ENCODE data around the gene ESX1. TPM values are rescaled to one million over a fixed set of nuclear protein-coding genes. Genes with fewer than 3 reads are reported as not detected.

The ESX1 gene
- total and polyA plus RNA-seq, 2 of the 8 experiments (the other 6 are each of a cell fraction or from before 2014, with no cell fraction given), result not detected

- no peak for FAIRE-seq
- CTCF ChIA-PET (ENCODE audit: partially characterized antibody), result interaction anchor here (1.3 to 1.5 kb wide), 2 partner anchors 19 to 21 kb away, joined by 5 read pairs; no protein-coding TSS in a partner anchor
- H2AFZ ChIP-seq (ENCODE audit: low read length), result 0 out of 2 replicates have a peak overlapping the region, but pooled peaks have one; percentile 13
- DNase-seq (ENCODE audit: low read depth in 1 of 2, low spot score in 2 of 2), result no peak
- H4K91ac ChIP-seq (replicated peaks; ENCODE audit: insufficient read length, low read length), result peak overlapping the region; percentile 74
- H3K27me3 ChIP-seq (replicated peaks in 1 of 4; ENCODE audit: control insufficient read depth in 3 of 4, extremely low read depth in 1 of 4, insufficient read depth in 3 of 4, low read length in 3 of 4), result no peaks in the 10 kb centered on the region
- peak overlapping the region; percentile 54 for H2BK120ac ChIP-seq (replicated peaks; ENCODE audit: low read depth, low read length)
- H2AK5ac ChIP-seq (ENCODE audit: low read depth, low read length), result no peak overlapping the region
- H3K18ac ChIP-seq (ENCODE audit: extremely low read depth, low read length), result peak overlapping the region; percentile 32
- H3K36me3 ChIP-seq (ENCODE audit: control insufficient read depth in 2 of 4, insufficient read depth in 4 of 4, low read length in 3 of 4), result no peaks in the 10 kb centered on the region
- peak overlapping the region; percentile 61; the same call in 1 of the 2 replicates for H2BK5ac ChIP-seq (ENCODE audit: low read depth, low read length)
- no peak overlapping the region for H3K14ac ChIP-seq (ENCODE audit: insufficient read length)
- no peak overlapping the region for H4K8ac ChIP-seq (ENCODE audit: extremely low read depth, insufficient read depth, low read length)
- no peak overlapping the region for H2BK15ac ChIP-seq (ENCODE audit: low read length)
- H3K56ac ChIP-seq (replicated peaks; ENCODE audit: insufficient read length, low read depth, low read length), result no peak overlapping the region
- H3K9me3 ChIP-seq (ENCODE audit: insufficient read depth in 2 of 2, low read depth in 1 of 2, low read length in 1 of 2), result no peaks in the 10 kb centered on the region
- H4K20me1 ChIP-seq (replicated peaks in 1 of 2; ENCODE audit: control insufficient read depth in 1 of 2, insufficient read depth in 2 of 2, low read length in 2 of 2), result no peaks in the 10 kb centered on the region
- H3K9ac ChIP-seq (replicated peaks in 1 of 4; ENCODE audit: extremely low read depth in 1 of 4, low read depth in 3 of 4, low read length in 3 of 4), result no peak overlapping the region
- POLR2A ChIA-PET (ENCODE audit: partially characterized antibody), result no interaction called here
- H3K79me2 ChIP-seq (ENCODE audit: control insufficient read depth in 1 of 2, insufficient read depth in 2 of 2, low read length in 2 of 2), result no peaks in the 10 kb centered on the region
- H3K27ac ChIP-seq (ENCODE audit: low read depth, low read length), result no peak overlapping the region
- peaks cover 0 to 11% (median 2%) of the 10 kb centered on the region in 4 experiments; a peak in 5 of 7 replicates for H3K4me1 ChIP-seq (replicated peaks in 1 of 4; ENCODE audit: control insufficient read depth in 3 of 4, insufficient read depth in 4 of 4, low read length in 3 of 4)
- H2BK12ac ChIP-seq (ENCODE audit: low read depth, low read length), result 0 out of 2 replicates have a peak overlapping the region, but pooled peaks have one; percentile 9
- H3K23ac ChIP-seq (ENCODE audit: insufficient read length), result no peak overlapping the region
- 59% methylated on average over 2 of the region's 4 CpGs; no CpG with 5 or more reads in 1 of the 2 experiments for WGBS, 2 experiments (ENCODE audit: extremely low coverage in 1 of 2, insufficient coverage in 1 of 2, insufficient read length in 1 of 2, insufficient replicate concordance in 2 of 2, low coverage in 1 of 2, low lambda C conversion rate in 2 of 2, missing lambda C conversion rate in 1 of 2)
- peak overlapping the region in 1 of 2 experiments; percentile 76; a peak in 2 of 4 replicates for H3K4me2 ChIP-seq (ENCODE audit: insufficient read depth in 1 of 2, low read depth in 2 of 2, low read length in 2 of 2)
- no peaks in the 10 kb centered on the region for H3K23me2 ChIP-seq (ENCODE audit: low read depth, low read length)
- no peak overlapping the region for H4K5ac ChIP-seq (ENCODE audit: insufficient read length, low read depth, low read length)
- H3K79me1 ChIP-seq (ENCODE audit: low read depth, low read length), result no peaks in the 10 kb centered on the region
- H3K4me3 ChIP-seq (ENCODE audit: extremely low read depth in 1 of 4, insufficient read depth in 2 of 4, low read depth in 3 of 4, low read length in 4 of 4), result peak overlapping the region in 1 of 4 experiments; percentile 34; a peak in 1 of 8 replicates
- peak overlapping the region; percentile 69 for H3K4ac ChIP-seq (replicated peaks; ENCODE audit: insufficient read length, low read depth, low read length)
- 0 out of 2 replicates have a peak overlapping the region, but pooled peaks have one; percentile 86 for H2BK20ac ChIP-seq (ENCODE audit: low read length)
- TF ChIP-seq, protein P1, sequence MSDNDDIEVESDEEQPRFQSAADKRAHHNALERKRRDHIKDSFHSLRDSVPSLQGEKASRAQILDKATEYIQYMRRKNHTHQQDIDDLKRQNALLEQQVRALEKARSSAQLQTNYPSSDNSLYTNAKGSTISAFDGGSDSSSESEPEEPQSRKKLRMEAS (IDR thresholded peaks at IDR 0.05), result no peak
- TF ChIP-seq, protein P2, sequence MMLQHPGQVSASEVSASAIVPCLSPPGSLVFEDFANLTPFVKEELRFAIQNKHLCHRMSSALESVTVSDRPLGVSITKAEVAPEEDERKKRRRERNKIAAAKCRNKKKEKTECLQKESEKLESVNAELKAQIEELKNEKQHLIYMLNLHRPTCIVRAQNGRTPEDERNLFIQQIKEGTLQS (IDR thresholded peaks at IDR 0.05; ENCODE audit: insufficient read depth, low read depth, low read length), result no peak
- TF ChIP-seq GABPA (IDR thresholded peaks at IDR 0.05; ENCODE audit: borderline replicate concordance, insufficient read depth, low read length), result no peak
- no peak for TF ChIP-seq EZH2 (IDR thresholded peaks at IDR 0.05; ENCODE audit: low read depth, low read length, severe bottlenecking)
- TF ChIP-seq SRF (IDR thresholded peaks at IDR 0.05; ENCODE audit: low read depth, low read length), result no peak
- TF ChIP-seq, protein P3, sequence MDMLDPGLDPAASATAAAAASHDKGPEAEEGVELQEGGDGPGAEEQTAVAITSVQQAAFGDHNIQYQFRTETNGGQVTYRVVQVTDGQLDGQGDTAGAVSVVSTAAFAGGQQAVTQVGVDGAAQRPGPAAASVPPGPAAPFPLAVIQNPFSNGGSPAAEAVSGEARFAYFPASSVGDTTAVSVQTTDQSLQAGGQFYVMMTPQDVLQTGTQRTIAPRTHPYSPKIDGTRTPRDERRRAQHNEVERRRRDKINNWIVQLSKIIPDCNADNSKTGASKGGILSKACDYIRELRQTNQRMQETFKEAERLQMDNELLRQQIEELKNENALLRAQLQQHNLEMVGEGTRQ (IDR thresholded peaks at IDR 0.05; ENCODE audit: low read length), result no peak
- no peak for TF ChIP-seq SP4 (IDR thresholded peaks at IDR 0.05; ENCODE audit: low read length)
- no peak for TF ChIP-seq JUND (IDR thresholded peaks at IDR 0.05; ENCODE audit: low read length)
- no peak for TF ChIP-seq TCF12 (IDR thresholded peaks at IDR 0.05; ENCODE audit: low read depth, low read length)
- no peak for TF ChIP-seq KDM1A (IDR thresholded peaks at IDR 0.05; ENCODE audit: borderline replicate concordance, low read length)
- no peak for TF ChIP-seq POLR2AphosphoS5 (IDR thresholded peaks at IDR 0.05; ENCODE audit: low read depth, low read length)
Observed at GRCh38 chrX:104288961-104289360, 34.2 kb upstream of the ESX1 start.

Data from H1 (cell line).